Stimulated activated CD4-positive, alpha-beta T cell treated with anti-CD3 and anti-CD28 coated beads, Interleukin-1b, Interleukin-23, amount 100 ng/mL, for 24 hours (primary cell): ENCODE measurements around the gene CAMK2B.
"Not testable (repeated sequence)": the region's sequence is repeated elsewhere in the genome, so short reads cannot be mapped to it uniquely, and the experiment has no call there.

Source experiments
- DNase-seq, 4 experiments: peaks; one replicate each; pipeline ENCODE4 v3.0.0-alpha.2; 2020; ENCODE audit warnings: low read depth in 4 of 4, low spot score in 1 of 4

Gene CAMK2B

GRCh38 chr7:44173911-44174693, 151.3 kb downstream of the CAMK2B start:
- DNase-seq: no peak

- DNase-seq: no peak
Measured at GRCh38 chr7:44172803-44173424, 152.5 kb downstream of the CAMK2B start.

GRCh38 chr7:44172352-44172751, 153.0 kb downstream of the CAMK2B start:
- DNase-seq: no peak

- not testable (repeated sequence) for DNase-seq
Measured at GRCh38 chr7:44171901-44172300, 153.5 kb downstream of the CAMK2B start.

GRCh38 chr7:44167920-44168319, 157.5 kb downstream of the CAMK2B start:
- no peak for DNase-seq
